Thymus (tissue), 11 donors: ENCODE measurements around the gene NEK6. TPM values are rescaled to one million over a fixed set of nuclear protein-coding genes. Genes with fewer than 3 reads are reported as not detected.

ENCODE experiments used
- DNase-seq, 9 donors: peaks; one replicate each; pipeline ENCODE4 v3.0.0-alpha.2; 2013; ENCODE audit warnings: low spot score in 9 of 9, low read depth in 6 of 9, missing footprints in 1 of 9
- H3K27ac ChIP-seq, 2 donors: one replicate each; pipeline ENCODE4 v1.5.1; 2013; ENCODE audit warnings: control low read depth in 1 of 2, low read depth in 1 of 2, low read length in 1 of 2, mild to moderate bottlenecking in 1 of 2, moderate library complexity in 1 of 2
- H3K27me3 ChIP-seq, 2 donors: one replicate each; pipeline ENCODE4 v1.5.1; 2013; ENCODE audit warnings: low read length in 1 of 2; ENCODE audit not compliant: control insufficient read depth in 2 of 2, insufficient read depth in 1 of 2
- H3K36me3 ChIP-seq, 2 donors: one replicate each; pipeline ENCODE4 v1.5.1; 2013; ENCODE audit warnings: low read length in 1 of 2, mild to moderate bottlenecking in 1 of 2, moderate library complexity in 1 of 2; ENCODE audit not compliant: control insufficient read depth in 2 of 2, insufficient read depth in 2 of 2
- H3K4me1 ChIP-seq, 2 donors: one replicate each; pipeline ENCODE4 v1.5.1; 2013; ENCODE audit warnings: low read length in 2 of 2; ENCODE audit not compliant: control insufficient read depth in 2 of 2, insufficient read depth in 2 of 2
- H3K4me3 ChIP-seq, 2 donors: one replicate each; pipeline ENCODE4 v1.5.1; 2013; ENCODE audit warnings: low read length in 2 of 2, control low read depth in 1 of 2, mild to moderate bottlenecking in 1 of 2
- H3K9me3 ChIP-seq, 2 donors: one replicate each; pipeline ENCODE4 v1.5.1; 2013; ENCODE audit warnings: low read length in 1 of 2, mild to moderate bottlenecking in 1 of 2; ENCODE audit not compliant: control insufficient read depth in 2 of 2, insufficient read depth in 1 of 2
- WGBS: extraction: QIAGEN DNeasy Blood & Tissue Kit; methylation state at CpG from one replicate; pipeline ENCODE4 v1.1.7; 2013; 5-methylcytosine and 5-hydroxymethylcytosine counted together
- polyA plus RNA-seq: library from polyadenylated mRNA; stranded (reverse); fragments of 200-250 nt; gene quantifications from one replicate; pipeline ENCODE4 v1.2.3, GENCODE V29; 2013
- total RNA-seq: library from RNA; stranded (reverse); fragments of 120-200 nt; gene quantifications from one replicate; pipeline ENCODE4 v1.2.4, GENCODE V29; 2013
- donor health status: healthy.

The NEK6 gene
- total and polyA plus RNA-seq, 2 donors: 8.3 to 9.8 TPM

DNA sequence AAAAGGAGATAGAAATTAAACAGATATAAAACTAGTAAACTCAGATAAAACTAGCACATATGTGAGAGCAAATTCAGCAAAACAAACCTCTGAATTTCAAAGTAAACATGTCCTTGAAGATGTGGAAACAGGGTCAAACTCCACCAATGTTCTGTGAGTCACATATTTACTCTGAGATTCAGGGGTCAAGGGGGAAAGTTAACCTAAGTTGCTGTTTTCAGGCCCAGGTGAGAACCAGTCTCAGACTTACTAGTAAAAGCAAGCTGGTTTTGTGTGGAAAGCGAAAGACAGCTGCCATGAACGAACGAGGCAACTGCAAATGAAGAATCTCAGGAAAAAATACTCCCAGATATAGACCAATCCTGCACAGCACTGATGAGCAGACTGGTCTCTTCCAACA is 128.5 kb downstream of the NEK6 start:
- H3K27me3 ChIP-seq: no peaks in the 10 kb centered on the region
- H3K4me3 ChIP-seq: no peak overlapping the region
- H3K9me3 ChIP-seq: no peaks in the 10 kb centered on the region
- WGBS: 98% methylated on average over 3 of the region's 3 CpGs
- peaks cover 7 to 32% of the 10 kb centered on the region in 2 donors for H3K36me3 ChIP-seq
- peaks cover 0 to 5% of the 10 kb centered on the region in 2 donors for H3K4me1 ChIP-seq
- no peak for DNase-seq
- no peak overlapping the region for H3K27ac ChIP-seq

DNA sequence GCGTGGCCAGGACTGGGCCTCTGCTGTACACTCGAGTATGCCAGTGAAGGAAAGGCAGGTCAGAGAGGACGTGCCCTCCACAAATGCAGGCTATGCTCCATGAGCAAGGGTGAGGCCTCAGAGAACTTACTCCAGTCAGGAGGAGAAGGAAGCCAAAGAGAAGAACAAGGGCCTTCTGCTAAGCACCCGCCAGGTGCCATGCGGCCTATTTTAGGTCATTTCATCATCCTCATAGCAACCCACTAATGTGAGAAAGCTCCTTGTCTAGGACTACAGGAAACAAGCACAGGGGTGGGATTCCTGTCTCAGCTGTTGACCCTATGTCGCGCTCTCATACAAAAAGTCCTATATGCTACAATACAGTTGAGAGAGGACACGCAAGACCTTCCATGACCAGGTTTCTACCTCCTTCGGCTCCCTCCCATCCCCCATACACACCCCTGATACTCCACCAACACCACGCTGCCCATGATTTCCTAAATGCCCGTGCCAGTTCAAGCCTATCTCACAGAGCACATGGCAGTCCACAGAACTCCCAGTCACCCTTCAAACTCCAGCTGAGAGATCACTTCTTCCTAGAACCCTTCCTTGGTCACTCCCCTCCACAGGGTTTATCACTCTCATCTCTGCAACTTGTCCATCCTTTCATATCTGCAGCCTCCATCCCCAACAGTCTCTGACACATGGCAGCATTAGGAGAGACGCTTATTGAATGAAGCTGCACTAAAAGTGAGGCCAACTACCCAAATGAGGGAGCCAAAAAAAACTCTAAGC is 130.7 kb downstream of the NEK6 start:
- WGBS: 95% methylated on average over 12 of the region's 12 CpGs
- H3K4me3 ChIP-seq: no peak overlapping the region
- DNase-seq: no peak
- peaks cover 7 to 24% of the 10 kb centered on the region in 2 donors for H3K36me3 ChIP-seq
- H3K27me3 ChIP-seq: no peaks in the 10 kb centered on the region
- peaks cover 0 to 5% of the 10 kb centered on the region in 2 donors for H3K4me1 ChIP-seq
- H3K9me3 ChIP-seq: no peaks in the 10 kb centered on the region
- H3K27ac ChIP-seq: no peak overlapping the region

DNA sequence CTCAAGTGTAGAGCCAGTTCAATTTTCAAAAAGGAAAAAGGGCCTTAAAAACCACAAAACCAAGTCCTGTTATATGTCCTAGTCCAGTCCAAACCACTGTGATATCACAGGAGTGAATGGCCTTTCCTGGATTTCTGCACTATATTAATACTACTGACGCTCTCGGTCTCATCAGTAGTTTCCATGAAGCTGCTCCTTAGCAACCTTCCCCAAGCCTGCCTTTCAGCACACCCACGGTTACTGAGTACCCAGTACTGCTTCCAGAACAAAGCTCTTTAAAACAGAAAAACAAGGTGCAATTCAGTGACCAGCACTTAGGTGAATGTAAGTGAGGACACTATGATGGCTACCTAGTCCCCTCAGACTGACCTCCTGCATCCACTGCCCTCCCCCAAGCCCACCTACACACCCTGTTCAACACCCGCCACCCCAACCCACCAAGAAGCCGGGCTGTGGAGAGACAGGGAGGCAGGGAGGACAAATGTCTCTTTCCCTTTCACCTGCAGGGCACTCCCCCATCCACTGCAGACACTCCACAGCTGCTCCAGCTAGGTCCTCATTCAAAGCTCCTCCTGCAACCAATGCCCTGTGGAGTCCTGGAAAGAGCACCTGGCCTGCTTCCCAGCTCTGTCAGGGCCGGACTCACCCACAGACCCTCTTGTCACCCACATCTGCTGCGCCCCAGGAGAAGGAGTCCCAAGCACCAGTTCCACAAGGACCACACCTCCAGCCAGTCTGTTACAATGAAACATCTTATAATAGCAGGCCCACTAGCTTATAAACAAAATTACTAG is 131.6 kb downstream of the NEK6 start:
- Histone ChIP-seq H3K4me3 (no peak overlapping the region), H3K27me3 (no peaks in the 10 kb centered on the region), H3K9me3 (no peaks in the 10 kb centered on the region), H3K27ac (no peak overlapping the region), H3K4me1 (peaks cover 0 to 5% of the 10 kb centered on the region in 2 donors), H3K36me3 (peaks cover 0 to 20% of the 10 kb centered on the region in 2 donors)
- WGBS: 94% methylated on average over 7 of the region's 7 CpGs
- DNase-seq: no peak

DNA sequence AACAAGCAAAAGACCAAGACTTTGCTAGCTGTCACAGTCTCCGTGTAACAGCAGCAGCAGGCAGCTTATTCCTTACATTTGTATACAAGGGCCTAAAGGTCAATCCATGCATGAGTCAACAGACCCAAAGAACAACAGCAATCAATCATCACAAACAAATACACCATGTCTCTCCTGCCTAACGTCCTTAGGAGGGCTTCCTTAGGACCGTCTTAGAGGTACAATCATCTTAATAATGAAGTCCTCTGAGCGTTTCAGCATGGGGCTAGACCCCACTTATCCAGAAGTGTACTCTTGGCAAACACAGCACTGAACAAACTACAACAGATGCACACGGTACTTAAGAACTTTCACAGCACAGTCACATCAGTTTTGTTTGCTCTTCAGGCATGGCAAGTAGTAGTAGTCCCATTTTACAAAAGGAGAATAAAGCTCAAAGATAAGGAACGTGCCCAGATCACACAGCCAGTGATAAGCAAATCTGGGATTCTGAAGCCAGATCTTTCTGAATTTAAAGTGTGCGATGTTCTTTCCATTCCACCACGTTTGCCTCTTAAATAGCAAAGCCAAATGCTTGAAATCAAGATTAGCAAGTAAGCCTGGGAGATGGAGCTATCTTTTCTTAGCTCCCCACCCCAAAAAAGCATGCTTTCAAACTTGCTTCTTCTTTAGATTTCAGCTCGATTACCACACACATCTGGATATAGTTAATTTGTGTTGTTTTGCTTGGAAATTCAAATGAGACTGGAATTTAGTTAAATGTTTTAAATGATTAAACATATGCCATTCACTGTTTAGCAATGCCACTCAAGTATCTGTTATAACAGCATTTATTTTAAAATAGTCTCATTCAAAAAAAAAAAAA is 133.3 kb downstream of the NEK6 start:
- Histone ChIP-seq H3K27me3 (no peaks in the 10 kb centered on the region), H3K4me3 (no peak overlapping the region), H3K36me3 (peaks cover 0 to 21% of the 10 kb centered on the region in 2 donors), H3K4me1 (peaks cover 0 to 5% of the 10 kb centered on the region in 2 donors), H3K27ac (no peak overlapping the region), H3K9me3 (no peaks in the 10 kb centered on the region)
- DNase-seq: no peak
- WGBS: 95% methylated on average over 9 of the region's 9 CpGs

DNA sequence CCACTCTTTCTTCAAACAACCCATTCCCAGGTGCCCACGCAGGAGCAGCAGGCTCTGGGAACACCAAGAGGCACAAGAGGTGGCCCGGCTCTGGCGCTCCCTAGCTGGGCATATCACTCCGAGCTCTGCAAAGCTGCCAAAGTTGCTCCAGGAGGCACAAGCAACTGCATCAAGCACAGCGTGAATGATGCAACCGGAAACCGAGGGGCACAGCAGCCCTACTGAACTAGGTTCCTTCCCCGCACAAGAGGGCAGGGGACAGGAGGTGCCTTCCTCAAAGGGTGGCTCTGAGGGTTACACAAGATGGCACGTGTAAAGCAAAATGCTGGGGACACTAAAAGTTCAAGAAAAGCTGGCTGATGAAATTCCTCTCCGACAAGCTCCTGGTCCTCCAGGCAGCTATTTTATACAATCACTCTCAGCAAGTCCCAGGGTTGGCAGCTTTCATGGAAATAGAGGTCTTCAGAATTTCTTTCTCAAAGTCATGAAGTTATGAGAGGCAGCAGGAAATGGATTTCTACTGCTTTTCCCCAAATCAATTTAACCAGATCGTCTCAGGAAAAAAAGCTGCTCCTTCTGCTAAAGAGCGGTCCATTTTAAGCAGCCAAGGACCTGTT is 134.6 kb downstream of the NEK6 start:
- DNase-seq: peak in 1 of 9 donors; percentile 13
- Histone ChIP-seq H3K9me3 (no peaks in the 10 kb centered on the region), H3K36me3 (peaks cover 0 to 26% of the 10 kb centered on the region in 2 donors), H3K27me3 (no peaks in the 10 kb centered on the region), H3K4me3 (no peak overlapping the region), H3K27ac (peak overlapping the region; percentile 47 to 53), H3K4me1 (peaks cover 0 to 5% of the 10 kb centered on the region in 2 donors)
- WGBS: 95% methylated on average over 12 of the region's 12 CpGs

DNA sequence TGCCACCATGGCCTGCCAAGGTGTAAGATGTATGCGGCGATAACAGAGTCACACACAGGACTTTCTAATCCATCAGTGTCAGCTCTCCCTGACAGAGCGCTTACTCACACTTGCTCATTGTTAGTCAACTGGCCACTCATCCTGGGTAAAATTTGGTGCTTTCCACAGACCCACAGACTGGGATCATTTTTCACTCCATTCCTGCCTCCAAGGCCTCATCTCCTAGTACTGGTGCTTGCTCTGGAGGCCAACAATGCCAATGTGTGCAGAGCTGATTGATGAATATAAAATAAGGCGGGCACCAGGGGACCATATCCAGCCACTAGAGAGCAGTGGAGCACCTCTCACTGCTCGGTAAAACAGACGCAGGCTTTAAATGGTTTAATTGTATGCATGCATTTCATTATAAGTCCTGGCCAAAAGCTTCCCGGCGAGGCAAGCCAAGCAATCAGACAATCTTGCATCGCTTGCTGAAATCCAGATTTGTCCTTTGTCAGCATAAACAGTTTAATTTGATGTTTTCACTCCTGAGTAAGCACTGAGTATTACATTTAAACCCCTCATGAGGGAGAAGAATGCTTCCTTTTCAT is 135.2 kb downstream of the NEK6 start:
- Histone ChIP-seq H3K27ac (no peak overlapping the region), H3K27me3 (no peaks in the 10 kb centered on the region), H3K9me3 (no peaks in the 10 kb centered on the region), H3K4me1 (peaks cover 0 to 5% of the 10 kb centered on the region in 2 donors), H3K4me3 (no peak overlapping the region), H3K36me3 (peaks cover 0 to 26% of the 10 kb centered on the region in 2 donors)
- peak in 1 of 9 donors; percentile 27 for DNase-seq
- WGBS: 93% methylated on average over 9 of the region's 9 CpGs

DNA sequence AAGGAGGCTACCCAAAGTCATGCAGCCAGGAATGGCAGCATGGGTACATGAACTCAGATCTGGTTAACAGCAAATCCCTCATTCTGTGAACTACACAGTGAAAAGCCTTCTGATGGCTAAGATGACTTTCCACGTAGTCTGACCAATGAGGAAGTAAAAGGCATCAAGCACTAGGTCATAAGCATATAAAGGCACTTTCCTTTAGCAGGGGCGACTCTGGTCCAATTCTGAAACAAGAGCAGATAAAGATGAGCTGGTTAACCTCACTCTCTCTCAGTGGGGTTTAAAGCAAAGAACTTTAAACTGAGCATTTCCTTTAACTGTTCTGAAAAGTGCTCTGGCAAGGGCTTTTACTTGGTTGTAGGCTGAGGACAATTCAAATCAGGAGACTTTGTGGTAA is 136.4 kb downstream of the NEK6 start:
- Histone ChIP-seq H3K27ac (no peak overlapping the region), H3K4me3 (no peak overlapping the region), H3K36me3 (peaks cover 0 to 26% of the 10 kb centered on the region in 2 donors), H3K27me3 (no peaks in the 10 kb centered on the region), H3K9me3 (no peaks in the 10 kb centered on the region), H3K4me1 (no peaks in the 10 kb centered on the region)
- 88% methylated on average over 2 of the region's 2 CpGs for WGBS
- DNase-seq: no peak

DNA sequence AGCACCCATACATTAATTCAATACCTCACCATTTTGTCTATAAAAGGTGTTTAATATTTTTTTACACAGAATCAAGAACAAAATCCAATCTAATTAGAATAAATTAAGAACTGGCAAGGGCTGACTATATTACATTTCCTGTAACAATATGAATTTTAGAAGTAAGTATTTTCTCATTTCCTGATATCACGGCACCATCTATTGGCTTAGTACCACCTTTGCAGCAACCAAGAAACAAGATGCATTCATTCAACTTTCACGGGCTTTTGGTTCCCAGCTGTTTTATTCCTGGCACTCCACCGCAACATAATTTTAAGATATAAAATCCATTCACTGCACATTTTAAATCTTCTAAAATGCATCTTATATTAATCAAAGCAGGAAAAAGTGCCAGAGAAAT is 136.8 kb downstream of the NEK6 start:
- Histone ChIP-seq H3K36me3 (peaks cover 3 to 26% of the 10 kb centered on the region in 2 donors), H3K4me3 (no peak overlapping the region), H3K27ac (no peak overlapping the region), H3K9me3 (no peaks in the 10 kb centered on the region), H3K27me3 (no peaks in the 10 kb centered on the region), H3K4me1 (peaks cover 0 to under 1% of the 10 kb centered on the region in 2 donors)
- no peak for DNase-seq
- WGBS: 94% methylated on average over 3 of the region's 3 CpGs
